Gastrocnemius medialis (tissue), 4 donors: ENCODE data around the gene KANSL3. TPM values are rescaled to one million over a fixed set of nuclear protein-coding genes. Genes with fewer than 3 reads are reported as not detected.
"Not testable (repeated sequence)": the region's sequence is repeated elsewhere in the genome, so short reads cannot be mapped to it uniquely, and the experiment has no call there.

Experiments used
- ATAC-seq, 2 donors: fragments of 150-250 bp; one replicate each; pipeline ENCODE4 v1.9.1; 2016
- DNase-seq, 2 donors: peaks; one replicate each; pipeline ENCODE4 v3.0.0-alpha.2; 2019
- H3K27ac ChIP-seq, 4 donors: fragments of 200-600 bp; sonication (generic); 1 replicate in 1 of 4; 2 replicates in 3 of 4; pipeline ENCODE4 v1.5.1; 2016 to 2018; ENCODE audit warnings: mild to moderate bottlenecking in 2 of 4, moderate library complexity in 1 of 4
- H3K27me3 ChIP-seq, 3 donors: fragments of 200-600 bp; sonication (generic) in 2 of 3; 1 replicate in 1 of 3; 2 replicates in 2 of 3; pipeline versions ENCODE4 v1.5.1 to v1.6.0; 2016 to 2019; ENCODE audit warnings: mild to moderate bottlenecking in 1 of 3, moderate library complexity in 1 of 3
- H3K36me3 ChIP-seq, 2 donors: fragments of 200-600 bp; sonication (generic) in 1 of 2; one replicate each; pipeline ENCODE4 v1.5.1; 2017 to 2018
- H3K4me1 ChIP-seq, 2 donors: fragments of 200-600 bp; sonication (generic) in 1 of 2; one replicate each; pipeline ENCODE4 v1.5.1; 2016 to 2017; ENCODE audit warnings: mild to moderate bottlenecking in 2 of 2
- H3K4me3 ChIP-seq, 4 donors: fragments of 200-600 bp; sonication (generic) in 3 of 4; 1 replicate in 1 of 4; 2 replicates in 3 of 4; pipeline ENCODE4 v1.5.1; 2016 to 2019; ENCODE audit warnings: mild to moderate bottlenecking in 2 of 4
- H3K9me3 ChIP-seq, 3 donors: fragments of 200-600 bp; sonication (generic) in 2 of 3; 1 replicate in 1 of 3; 2 replicates in 2 of 3; pipeline ENCODE4 v1.5.1; 2016 to 2019
- POLR2A ChIP-seq, 2 donors: fragments of 450-650 bp; IDR thresholded peaks; one replicate each; pipeline ENCODE4 v1.6.1; 2017; ENCODE audit warnings: antibody characterized with exemption in 2 of 2, mild to moderate bottlenecking in 2 of 2, moderate library complexity in 2 of 2
- in situ Hi-C, 4 donors: fragments of 200-750 bp; cut with MboI; loops; one replicate each; pipeline versions ENCODE4 v1.15.0 to v1.8.0; 2017; ENCODE audit warnings: low sequenced_read_pairs in 4 of 4
- intact Hi-C: fragments of 100-400 bp; cut with DNase I; formaldehyde crosslinking; loops from one replicate; pipeline ENCODE4 v1.15.1; 2023; ENCODE audit warnings: low total_unique reads
- total RNA-seq, 4 donors: library from RNA; depleted of rRNA; stranded (reverse); fragments of >200 nt; gene quantifications; one replicate each; pipeline versions ENCODE4 v1.1.0 to v1.2.3, GENCODE V29; 2016
- TF ChIP-seq, protein P1 (sequence below), 5 experiments: fragments of 450-650 bp in 3 of 5; fragments of 200-600 bp in 2 of 5; sonication (generic) in 2 of 5; IDR thresholded peaks in 4 of 5; conservative IDR thresholded peaks in 1 of 5; 1 replicate in 4 of 5; 2 replicates in 1 of 5; pipeline ENCODE4 v1.5.1; 2016 to 2019; ENCODE audit warnings: antibody characterized with exemption in 5 of 5, mild to moderate bottlenecking in 3 of 5, moderate library complexity in 3 of 5

Gene KANSL3
- total RNA-seq, 4 donors from 2014 or later, result 49.4 to 76.9 (median 60.4) TPM

DNA sequence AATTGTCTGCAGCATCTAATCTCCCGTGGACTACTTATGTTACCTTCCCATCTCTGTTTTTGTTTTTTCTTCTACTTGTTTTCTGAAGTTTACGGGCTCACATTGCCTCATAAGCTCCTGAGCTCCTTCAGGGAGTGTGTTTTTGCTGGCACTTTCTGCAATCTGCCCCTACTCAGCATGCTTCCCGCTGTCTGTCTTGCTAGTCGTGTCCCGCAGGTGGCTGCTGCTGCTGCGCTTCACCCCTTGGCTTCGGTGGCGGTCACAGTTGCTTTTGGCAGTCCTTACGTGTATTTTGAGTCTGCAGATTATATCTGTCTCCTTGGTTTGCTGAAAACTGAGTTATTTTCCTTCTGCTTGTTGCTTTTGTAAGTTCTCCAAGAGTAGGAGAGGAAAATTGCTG lies 41.7 kb upstream of the KANSL3 start:
- in situ Hi-C loops (no loop called here), intact Hi-C loops (loop anchor here (10.0 kb wide), 1 partner anchor 1895 kb away; no protein-coding TSS in a partner anchor)
- no peak for ATAC-seq
- no peak for DNase-seq
- no peaks in the 10 kb centered on the region for H3K27me3 ChIP-seq
- H3K36me3 ChIP-seq, result no peaks in the 10 kb centered on the region
- TF ChIP-seq, protein P1, sequence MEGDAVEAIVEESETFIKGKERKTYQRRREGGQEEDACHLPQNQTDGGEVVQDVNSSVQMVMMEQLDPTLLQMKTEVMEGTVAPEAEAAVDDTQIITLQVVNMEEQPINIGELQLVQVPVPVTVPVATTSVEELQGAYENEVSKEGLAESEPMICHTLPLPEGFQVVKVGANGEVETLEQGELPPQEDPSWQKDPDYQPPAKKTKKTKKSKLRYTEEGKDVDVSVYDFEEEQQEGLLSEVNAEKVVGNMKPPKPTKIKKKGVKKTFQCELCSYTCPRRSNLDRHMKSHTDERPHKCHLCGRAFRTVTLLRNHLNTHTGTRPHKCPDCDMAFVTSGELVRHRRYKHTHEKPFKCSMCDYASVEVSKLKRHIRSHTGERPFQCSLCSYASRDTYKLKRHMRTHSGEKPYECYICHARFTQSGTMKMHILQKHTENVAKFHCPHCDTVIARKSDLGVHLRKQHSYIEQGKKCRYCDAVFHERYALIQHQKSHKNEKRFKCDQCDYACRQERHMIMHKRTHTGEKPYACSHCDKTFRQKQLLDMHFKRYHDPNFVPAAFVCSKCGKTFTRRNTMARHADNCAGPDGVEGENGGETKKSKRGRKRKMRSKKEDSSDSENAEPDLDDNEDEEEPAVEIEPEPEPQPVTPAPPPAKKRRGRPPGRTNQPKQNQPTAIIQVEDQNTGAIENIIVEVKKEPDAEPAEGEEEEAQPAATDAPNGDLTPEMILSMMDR (IDR thresholded peaks at IDR 0.05 in 4 of 5, conservative IDR thresholded peaks at IDR 0.05 in 1 of 5), result no peak
- no peak for TF ChIP-seq POLR2A (IDR thresholded peaks at IDR 0.05)
- H3K4me3 ChIP-seq, result no peak overlapping the region
- no peaks in the 10 kb centered on the region for H3K9me3 ChIP-seq
- H3K27ac ChIP-seq, result no peak overlapping the region
- H3K4me1 ChIP-seq, result no peaks in the 10 kb centered on the region

GRCh38 chr2:96669539-96670215 lies 31.6 kb upstream of the KANSL3 start:
- no peaks in the 10 kb centered on the region for H3K27me3 ChIP-seq
- H3K27ac ChIP-seq, result no peak overlapping the region
- ATAC-seq (no peak), DNase-seq (no peak)
- H3K9me3 ChIP-seq, result no peaks in the 10 kb centered on the region
- TF ChIP-seq, protein P1 (IDR thresholded peaks at IDR 0.05 in 4 of 5, conservative IDR thresholded peaks at IDR 0.05 in 1 of 5), result no peak
- no peak for TF ChIP-seq POLR2A (IDR thresholded peaks at IDR 0.05)
- peaks cover 10% of the 10 kb centered on the region in 2 donors for H3K4me1 ChIP-seq
- no peaks in the 10 kb centered on the region for H3K36me3 ChIP-seq
- intact Hi-C loops (no loop called here), in situ Hi-C loops (no loop called here)
- H3K4me3 ChIP-seq, result no peak overlapping the region

GRCh38 chr2:96668771-96669170 lies 30.7 kb upstream of the KANSL3 start:
- no peak for ATAC-seq
- Histone ChIP-seq H3K27me3 (no peaks in the 10 kb centered on the region), H3K9me3 (no peaks in the 10 kb centered on the region), H3K4me1 (peaks cover 10 to 15% of the 10 kb centered on the region in 2 donors), H3K27ac (no peak overlapping the region), H3K36me3 (no peaks in the 10 kb centered on the region), H3K4me3 (no peak overlapping the region)
- intact Hi-C loops (no loop called here), in situ Hi-C loops (no loop called here)
- DNase-seq, result no peak
- TF ChIP-seq POLR2A (IDR thresholded peaks at IDR 0.05), result no peak
- TF ChIP-seq, protein P1 (IDR thresholded peaks at IDR 0.05 in 4 of 5, conservative IDR thresholded peaks at IDR 0.05 in 1 of 5), result no peak

DNA sequence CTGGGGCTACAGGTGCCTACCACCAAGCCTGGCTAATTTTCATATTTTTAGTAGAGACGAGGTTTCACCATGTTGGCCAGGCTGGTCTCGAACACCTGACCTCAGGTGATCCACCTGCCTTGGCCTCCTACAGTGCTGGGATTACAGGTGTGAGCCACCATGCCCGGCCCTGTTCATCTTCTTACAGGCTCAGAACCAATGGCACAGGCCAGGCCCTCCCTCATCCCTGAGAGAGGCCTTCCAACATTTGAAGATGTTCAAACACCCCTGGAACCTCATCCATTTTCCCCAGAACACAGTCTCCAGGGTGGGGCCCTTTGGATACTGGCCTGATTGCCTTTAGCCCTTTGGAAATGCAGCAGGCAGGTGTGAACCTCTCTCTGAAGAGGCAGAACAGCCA lies 27.6 kb upstream of the KANSL3 start:
- H3K4me3 ChIP-seq, H3K36me3 ChIP-seq, H3K27me3 ChIP-seq, in situ Hi-C loops, ATAC-seq, DNase-seq, H3K9me3 ChIP-seq: not testable (repeated sequence)
- intact Hi-C loops, result loop anchor here (1.0 to 2.0 kb wide), 2 partner anchors 27 to 67 kb away; partner anchors contain the start of gene KANSL3
- Histone ChIP-seq H3K4me1 (peaks cover 10 to 15% of the 10 kb centered on the region in 2 donors), H3K27ac (peak overlapping the region; percentile 83 to 88 (median 85))

- peak; percentile 54 to 77 for DNase-seq
- TF ChIP-seq, protein P1 (IDR thresholded peaks at IDR 0.05 in 4 of 5, conservative IDR thresholded peaks at IDR 0.05 in 1 of 5), result no peak
- TF ChIP-seq POLR2A (IDR thresholded peaks at IDR 0.05), result no peak
- H3K27me3 ChIP-seq, result no peaks in the 10 kb centered on the region
These were observed 27.0 kb upstream of the KANSL3 start for GRCh38 chr2:96665083-96665569.

More at GRCh38 chr2:96665083-96665569, 27.0 kb upstream of the KANSL3 start:
- peak overlapping the region; percentile 83 to 88 (median 85) for H3K27ac ChIP-seq
- peak; percentile 99 for ATAC-seq
- no peak overlapping the region for H3K4me3 ChIP-seq
- in situ Hi-C loops (no loop called here), intact Hi-C loops (loop anchor here (1.0 to 2.0 kb wide), 2 partner anchors 27 to 66 kb away; partner anchors contain the start of gene KANSL3)
- H3K9me3 ChIP-seq, result no peaks in the 10 kb centered on the region
- H3K36me3 ChIP-seq, result no peaks in the 10 kb centered on the region
- peaks cover 10 to 15% of the 10 kb centered on the region in 2 donors for H3K4me1 ChIP-seq
